HEK293T (cell line): Measurements from ENCODE around the gene COQ6.

ENCODE experiments used
- CTCF ChIA-PET: fragments of 350-600 bp; formaldehyde crosslinking; extraction: SDS; loops from one replicate; lab custom pipeline; 2021; ENCODE audit warnings: antibody characterized with exemption, inconsistent platforms; lab: Yijun Ruan, JAX
- POLR2A ChIA-PET: fragments of 350-600 bp; formaldehyde crosslinking; extraction: SDS; loops from one replicate; lab custom pipeline; 2020; ENCODE audit warnings: antibody characterized with exemption, inconsistent platforms; lab: Yijun Ruan, JAX
- DNase-seq: peaks from one replicate; pipeline ENCODE4 v3.0.0; 2012; ENCODE audit warnings: mixed read lengths; ENCODE audit errors: extremely low spot score
- ELF4 ChIP-seq: fragments of 450-650 bp; IDR thresholded peaks from 2 replicates; pipeline ENCODE4 v1.6.1; 2017; ENCODE audit warnings: antibody characterized with exemption
- SUZ12 ChIP-seq: fragments of 450-650 bp; IDR thresholded peaks from 2 replicates; pipeline ENCODE4 v1.6.1; 2016; ENCODE audit warnings: mild to moderate bottlenecking

The COQ6 gene

DNA sequence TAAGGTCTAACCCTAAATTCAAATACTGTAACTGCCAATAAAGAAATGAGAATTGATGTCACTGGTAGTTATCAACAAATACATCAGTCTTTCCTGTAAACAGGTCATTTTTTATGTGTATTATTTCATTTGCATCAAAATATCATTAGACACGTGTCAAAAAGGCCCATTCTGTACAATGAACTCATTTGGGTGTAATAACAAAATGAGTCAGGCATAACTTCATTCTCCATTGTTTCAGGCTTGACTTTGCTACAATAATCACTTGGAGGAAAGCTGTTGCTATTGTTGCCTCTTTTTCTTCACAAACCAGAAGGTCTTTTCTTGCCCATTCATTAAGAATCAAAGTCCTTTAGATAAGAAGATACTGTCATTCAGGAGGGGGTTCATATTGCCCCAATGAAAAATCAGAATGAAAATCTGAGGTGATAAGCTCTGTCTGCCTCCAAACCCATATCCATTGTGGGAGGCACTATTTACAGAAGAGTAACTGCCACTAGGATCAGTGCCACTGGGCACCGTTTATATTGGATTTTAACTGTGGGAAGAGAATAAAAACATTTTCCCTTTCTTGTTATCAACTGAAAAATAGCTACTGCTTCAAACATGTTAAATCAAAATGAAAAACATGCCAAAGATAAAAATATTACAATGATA is 58.9 kb downstream of the COQ6 start:
- CTCF ChIA-PET: interaction anchor here (0.6 kb wide), 1 partner anchor 165 kb away, joined by 8 read pairs; no protein-coding TSS in a partner anchor
- no peak for DNase-seq
- POLR2A ChIA-PET: no interaction called here
- TF ChIP-seq SUZ12 (no peak), ELF4 (no peak)
